GM20000 (cell line): Measurements from ENCODE around the gene SLC39A2.

ENCODE experiments used
- DNase-seq: peaks from one replicate; pipeline ENCODE4 v3.0.0; 2012; ENCODE audit warnings: low spot score
- TF ChIP-seq, protein P1 (sequence below): IDR thresholded peaks from 2 replicates; pipeline ENCODE4 v1.5.1; 2012; ENCODE audit warnings: mild to moderate bottlenecking, control low read depth; ENCODE audit errors: extremely low read depth, missing control alignments

The SLC39A2 gene

DNA sequence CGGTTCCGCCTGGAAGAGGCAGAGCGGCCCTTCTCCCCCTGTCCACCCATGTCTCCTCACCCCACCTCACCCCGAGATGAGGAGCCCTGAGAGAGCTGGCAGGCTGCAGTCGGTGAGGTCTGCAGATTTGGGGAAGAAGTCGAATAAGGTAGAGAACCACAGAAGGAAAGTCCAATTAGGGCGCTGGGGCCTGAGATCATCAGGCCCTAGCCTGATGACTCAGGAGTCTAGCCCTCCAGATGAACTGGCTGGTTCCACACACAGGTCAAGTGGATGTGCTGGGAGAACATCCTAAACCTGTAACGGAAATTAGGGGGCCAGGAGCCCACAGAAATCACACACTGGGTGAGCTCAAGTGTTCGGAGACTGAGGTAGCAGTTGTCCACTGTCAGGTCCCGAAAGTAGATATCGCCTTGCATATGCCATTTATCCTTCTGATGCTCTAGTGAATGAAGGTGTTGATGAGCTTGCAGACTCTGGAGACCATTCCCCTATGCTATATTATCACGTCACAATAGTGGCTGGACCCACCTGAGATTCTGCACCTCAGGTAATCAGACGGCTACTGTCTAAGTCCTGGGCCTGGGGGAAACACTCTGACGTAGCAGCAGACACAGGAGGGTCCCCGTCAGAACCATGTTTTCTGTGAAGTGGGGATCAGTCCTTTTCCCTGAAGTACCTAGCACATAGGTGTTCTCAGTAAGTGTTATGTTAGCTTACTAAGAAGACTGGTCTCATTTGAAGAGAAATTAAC lies 10.2 kb upstream of the SLC39A2 start:
- DNase-seq: no peak

DNA sequence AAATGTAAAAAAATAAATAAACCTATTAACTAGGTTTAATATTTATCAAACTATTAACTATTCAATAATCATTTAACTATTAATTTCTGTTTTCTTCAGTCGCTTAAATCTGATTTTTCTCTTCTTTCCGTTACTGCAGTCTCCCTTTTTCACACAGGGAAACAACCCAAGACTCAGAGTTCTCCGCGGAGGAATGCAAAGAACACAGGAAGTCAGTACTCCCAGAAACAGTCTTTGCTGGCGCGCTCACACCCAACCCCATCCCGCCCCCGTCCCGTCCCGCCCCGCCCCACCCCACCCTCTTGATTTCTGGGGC lies 9.7 kb upstream of the SLC39A2 start:
- TF ChIP-seq, protein P1, sequence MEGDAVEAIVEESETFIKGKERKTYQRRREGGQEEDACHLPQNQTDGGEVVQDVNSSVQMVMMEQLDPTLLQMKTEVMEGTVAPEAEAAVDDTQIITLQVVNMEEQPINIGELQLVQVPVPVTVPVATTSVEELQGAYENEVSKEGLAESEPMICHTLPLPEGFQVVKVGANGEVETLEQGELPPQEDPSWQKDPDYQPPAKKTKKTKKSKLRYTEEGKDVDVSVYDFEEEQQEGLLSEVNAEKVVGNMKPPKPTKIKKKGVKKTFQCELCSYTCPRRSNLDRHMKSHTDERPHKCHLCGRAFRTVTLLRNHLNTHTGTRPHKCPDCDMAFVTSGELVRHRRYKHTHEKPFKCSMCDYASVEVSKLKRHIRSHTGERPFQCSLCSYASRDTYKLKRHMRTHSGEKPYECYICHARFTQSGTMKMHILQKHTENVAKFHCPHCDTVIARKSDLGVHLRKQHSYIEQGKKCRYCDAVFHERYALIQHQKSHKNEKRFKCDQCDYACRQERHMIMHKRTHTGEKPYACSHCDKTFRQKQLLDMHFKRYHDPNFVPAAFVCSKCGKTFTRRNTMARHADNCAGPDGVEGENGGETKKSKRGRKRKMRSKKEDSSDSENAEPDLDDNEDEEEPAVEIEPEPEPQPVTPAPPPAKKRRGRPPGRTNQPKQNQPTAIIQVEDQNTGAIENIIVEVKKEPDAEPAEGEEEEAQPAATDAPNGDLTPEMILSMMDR: no peak
- DNase-seq: no peak

More for the DNA sequence above, 10.2 kb upstream of the SLC39A2 start:
- TF ChIP-seq, protein P1: no peak

DNA sequence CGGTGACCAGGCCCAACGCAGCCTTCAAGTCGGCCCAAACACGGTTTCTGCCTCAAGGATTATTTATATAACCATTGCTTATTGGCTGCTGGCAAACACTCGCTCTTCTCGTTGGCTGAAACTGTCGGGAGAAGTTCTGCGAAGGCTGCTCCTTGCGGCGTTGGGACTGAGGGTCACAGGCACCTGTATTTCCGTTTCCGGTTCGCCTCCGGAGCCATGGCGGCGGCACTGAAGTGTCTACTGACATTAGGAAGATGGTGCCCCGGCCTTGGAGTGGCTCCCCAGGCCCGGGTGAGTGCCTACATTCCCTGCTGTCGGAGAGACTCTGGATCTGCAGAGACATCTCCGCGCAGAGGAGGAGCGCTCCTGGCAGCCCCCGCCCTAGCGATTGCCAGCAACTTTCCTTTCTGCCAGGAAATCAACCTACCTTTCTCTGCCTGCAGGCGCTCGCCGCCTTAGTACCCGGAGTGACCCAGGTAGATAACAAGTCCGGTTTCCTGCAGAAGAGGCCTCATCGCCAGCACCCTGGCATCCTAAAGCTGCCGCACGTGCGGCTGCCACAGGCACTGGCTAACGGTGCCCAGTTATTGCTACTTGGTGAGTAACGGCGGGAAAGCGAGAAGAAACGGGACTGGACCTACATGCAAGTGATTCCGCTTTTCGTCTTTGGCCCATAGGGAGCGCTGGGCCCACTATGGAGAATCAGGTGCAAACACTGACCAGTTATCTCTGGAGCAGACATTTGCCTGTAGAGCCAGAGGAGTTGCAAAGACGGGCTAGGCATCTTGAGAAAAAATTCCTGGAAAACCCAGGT lies 9.1 kb upstream of the SLC39A2 start, which contains the start of gene METTL17:
TSS of gene METTL17 (plus strand) at position 194 of the 814 bp plus-strand sequence. CDS start at position 217, 23 bp downstream.
- TF ChIP-seq, protein P1: no peak
- DNase-seq: peak; percentile 87

DNA sequence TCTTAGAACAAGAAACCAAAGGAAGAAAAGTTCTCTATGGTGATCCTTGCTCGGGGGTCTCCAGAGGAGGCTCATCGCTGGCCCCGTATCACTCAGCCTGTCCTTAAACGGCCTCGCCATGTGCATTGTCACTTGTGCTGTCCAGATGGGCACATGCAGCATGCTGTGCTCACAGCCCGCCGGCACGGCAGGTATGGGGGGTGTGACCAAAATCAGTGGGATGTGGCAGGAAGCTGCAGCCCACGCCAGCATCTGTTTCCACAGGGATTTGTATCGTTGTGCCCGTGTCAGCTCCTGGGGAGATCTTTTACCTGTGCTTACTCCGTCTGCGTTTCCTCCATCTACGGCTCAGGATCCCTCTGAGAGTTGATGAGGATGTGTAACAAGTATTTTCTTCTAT lies 2.6 kb upstream of the SLC39A2 start:
- TF ChIP-seq, protein P1: no peak

DNA sequence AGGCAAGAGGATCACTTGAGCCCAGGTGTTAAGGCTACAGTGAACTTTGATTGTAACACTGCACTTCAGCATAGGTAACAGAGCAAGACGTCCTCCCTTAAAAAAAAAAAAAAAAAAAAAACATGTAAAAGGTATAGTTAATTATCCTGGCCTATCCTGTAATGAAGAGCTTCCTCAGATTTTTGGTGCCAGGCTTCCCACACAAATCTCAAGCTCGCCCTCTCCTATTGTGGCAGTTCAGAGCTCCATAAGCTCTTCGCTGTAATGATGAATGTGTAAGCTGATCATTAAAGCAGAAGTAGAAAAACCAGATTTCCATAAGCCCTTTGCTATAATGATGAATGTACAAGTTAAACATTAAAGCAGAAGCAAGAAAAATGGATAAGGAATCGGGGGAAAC lies 2.0 kb upstream of the SLC39A2 start:
- DNase-seq: no peak
- TF ChIP-seq, protein P1: no peak

More for the DNA sequence above, 2.6 kb upstream of the SLC39A2 start:
- DNase-seq: no peak

DNA sequence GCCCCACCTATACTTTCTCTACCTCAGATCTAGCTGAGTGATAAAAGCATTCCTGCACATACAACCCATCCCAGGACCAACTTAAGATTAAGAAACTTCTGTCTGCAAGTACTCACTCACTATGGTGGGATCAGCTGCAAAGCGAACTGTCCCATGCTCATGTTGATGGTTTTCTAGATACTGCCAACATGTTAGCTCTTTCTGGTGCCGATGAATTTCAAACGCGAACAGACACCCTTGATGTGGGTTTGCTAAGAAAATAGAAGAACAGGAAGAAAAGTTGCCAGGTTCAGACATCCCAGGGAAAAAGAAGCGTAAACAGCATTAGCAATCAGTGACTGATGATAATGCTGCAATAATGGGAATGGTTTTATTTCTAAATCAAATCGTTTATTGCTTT lies 1.5 kb upstream of the SLC39A2 start:
- no peak for DNase-seq
- TF ChIP-seq, protein P1: no peak

DNA sequence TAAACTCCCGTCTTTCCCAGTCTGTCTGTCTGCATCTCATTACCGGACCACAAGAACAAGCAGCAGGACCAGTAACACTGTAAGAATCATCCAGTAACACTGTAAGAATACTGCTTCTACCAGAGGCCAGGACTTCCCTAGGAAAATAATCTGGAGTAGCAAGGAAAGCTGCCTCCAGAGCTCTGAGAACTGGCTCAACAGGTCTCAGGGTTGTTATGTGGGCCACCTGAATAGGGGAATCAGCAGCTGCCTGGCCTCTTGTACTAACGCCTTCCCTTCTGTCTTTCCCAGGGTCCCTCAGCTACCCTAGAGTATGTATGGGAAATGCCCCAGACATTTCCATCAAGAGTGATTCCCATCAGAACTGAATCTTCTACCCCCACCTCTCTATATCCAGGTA lies 954 bp upstream of the SLC39A2 start:
- DNase-seq: no peak

More for the DNA sequence above, 954 bp upstream of the SLC39A2 start:
- TF ChIP-seq, protein P1: no peak
